Stomach (tissue), 9 donors: ENCODE measurements around the gene CHD1. TPM values are rescaled to one million over a fixed set of nuclear protein-coding genes. Genes with fewer than 3 reads are reported as not detected.
"Not testable (repeated sequence)": the region's sequence is repeated elsewhere in the genome, so short reads cannot be mapped to it uniquely, and the experiment has no call there.

ENCODE experiments used
- DNase-seq, 2 donors: peaks; one replicate each; pipeline versions ENCODE4 v3.0.0 to v3.0.0-alpha.2; 2013 to 2019
- H3K27ac ChIP-seq, 5 donors: fragments of 200-600 bp in 4 of 5; sonication (generic) in 4 of 5; one replicate each; pipeline ENCODE4 v1.5.1; 2013 to 2019; ENCODE audit warnings: mild to moderate bottlenecking in 1 of 5, moderate library complexity in 1 of 5
- H3K27me3 ChIP-seq, 3 donors: fragments of 200-600 bp; sonication (generic); one replicate each; pipeline ENCODE4 v1.5.1; 2017 to 2019; ENCODE audit warnings: mixed run types in 1 of 3
- H3K36me3 ChIP-seq, 4 donors: fragments of 200-600 bp; sonication (generic); 1 replicate in 3 of 4; 2 replicates in 1 of 4; pipeline ENCODE4 v1.5.1; 2016 to 2019
- H3K4me1 ChIP-seq, 4 donors: fragments of 200-600 bp; sonication (generic); one replicate each; pipeline ENCODE4 v1.5.1; 2016 to 2019
- H3K4me3 ChIP-seq, 4 donors: fragments of 200-600 bp; sonication (generic) in 3 of 4; one replicate each; pipeline ENCODE4 v1.5.1; 2016 to 2019; ENCODE audit warnings: mild to moderate bottlenecking in 1 of 4
- H3K9me3 ChIP-seq, 4 donors: fragments of 200-600 bp; sonication (generic); one replicate each; pipeline ENCODE4 v1.5.1; 2016 to 2019
- CTCF ChIP-seq, 7 experiments: fragments of 450-650 bp in 4 of 7; fragments of 200-600 bp in 3 of 7; sonication (generic) in 3 of 7; IDR thresholded peaks; one replicate each; pipeline ENCODE4 v1.5.1; 2016 to 2019; ENCODE audit warnings: antibody characterized with exemption in 7 of 7, control low read depth in 2 of 7, mild to moderate bottlenecking in 1 of 7
- EP300 ChIP-seq: sonication (generic); formaldehyde crosslinking; IDR thresholded peaks from one replicate; pipeline ENCODE4 v1.6.1; 2017; ENCODE audit warnings: antibody characterized with exemption
- POLR2A ChIP-seq, 4 donors: fragments of 450-650 bp; IDR thresholded peaks; one replicate each; pipeline ENCODE4 v1.6.1; 2016; ENCODE audit warnings: antibody characterized with exemption in 4 of 4, control low read depth in 2 of 4, mild to moderate bottlenecking in 1 of 4, moderate library complexity in 1 of 4
- POLR2AphosphoS5 ChIP-seq, 3 donors: sonication (generic); formaldehyde crosslinking; IDR thresholded peaks; one replicate each; pipeline ENCODE4 v1.6.1; 2016; ENCODE audit warnings: antibody characterized with exemption in 3 of 3
- WGBS, 5 donors: extraction: QIAGEN DNeasy Blood & Tissue Kit in 3 of 5; methylation state at CpG; one replicate each; pipeline versions ENCODE4 v1.1.5 to v1.1.7; 2013 to 2018; 5-methylcytosine and 5-hydroxymethylcytosine counted together
- intact Hi-C: fragments of 100-400 bp; cut with DNase I; formaldehyde crosslinking; loops from one replicate; pipeline ENCODE4 v1.15.1; 2023; ENCODE audit warnings: low total_unique reads
- polyA plus RNA-seq, 3 donors: library from polyadenylated mRNA; stranded (reverse); fragments of 200-250 nt; gene quantifications; one replicate each; pipeline ENCODE4 v1.2.3, GENCODE V29; 2013
- total RNA-seq, 5 donors: library from RNA; depleted of rRNA; stranded (reverse); fragments of >200 nt; gene quantifications; one replicate each; pipeline versions ENCODE4 v1.1.0 to v1.2.3, GENCODE V29; 2014 to 2016
- donor health status: healthy with polysubstance abuse.
- donor health status: Bipolar disorder and iron deficiency.
- donor health status: healthy.

CHD1 gene
- total and polyA plus RNA-seq, 8 donors: 8.0 to 119 (median 36.2) TPM

- H3K4me3 ChIP-seq: no peak overlapping the region
- intact Hi-C loops: no loop called here
- no peak overlapping the region for H3K27ac ChIP-seq
- WGBS, 5 donors: 91 to 95% (median 95%) methylated on average over 3 of the region's 3 CpGs
- peaks cover 0 to 8% (median 3%) of the 10 kb centered on the region in 4 donors for H3K9me3 ChIP-seq
- no peaks in the 10 kb centered on the region for H3K36me3 ChIP-seq
- H3K4me1 ChIP-seq: no peaks in the 10 kb centered on the region
- no peaks in the 10 kb centered on the region for H3K27me3 ChIP-seq
- no peak for DNase-seq
- TF ChIP-seq EP300: no peak
- no peak for TF ChIP-seq CTCF (IDR thresholded peaks at IDR 0.05)
- TF ChIP-seq POLR2AphosphoS5 (IDR thresholded peaks at IDR 0.05): no peak
- no peak for TF ChIP-seq POLR2A (IDR thresholded peaks at IDR 0.05)
Observed at GRCh38 chr5:98961665-98962344, 33.0 kb upstream of the CHD1 start.

- Histone ChIP-seq H3K27me3 (no peaks in the 10 kb centered on the region), H3K4me1 (no peaks in the 10 kb centered on the region), H3K27ac (no peak overlapping the region), H3K9me3 (no peaks in the 10 kb centered on the region), H3K4me3 (no peak overlapping the region), H3K36me3 (no peaks in the 10 kb centered on the region)
- WGBS, 5 donors: 55 to 69% (median 58%) methylated on average over 2 of the region's 2 CpGs
- intact Hi-C loops: no loop called here
- TF ChIP-seq POLR2A (IDR thresholded peaks at IDR 0.05) (no peak), EP300 (no peak), CTCF (IDR thresholded peaks at IDR 0.05) (no peak), POLR2AphosphoS5 (IDR thresholded peaks at IDR 0.05) (no peak)
- DNase-seq: no peak
Observed at GRCh38 chr5:98957307-98957706, 28.5 kb upstream of the CHD1 start.

DNA sequence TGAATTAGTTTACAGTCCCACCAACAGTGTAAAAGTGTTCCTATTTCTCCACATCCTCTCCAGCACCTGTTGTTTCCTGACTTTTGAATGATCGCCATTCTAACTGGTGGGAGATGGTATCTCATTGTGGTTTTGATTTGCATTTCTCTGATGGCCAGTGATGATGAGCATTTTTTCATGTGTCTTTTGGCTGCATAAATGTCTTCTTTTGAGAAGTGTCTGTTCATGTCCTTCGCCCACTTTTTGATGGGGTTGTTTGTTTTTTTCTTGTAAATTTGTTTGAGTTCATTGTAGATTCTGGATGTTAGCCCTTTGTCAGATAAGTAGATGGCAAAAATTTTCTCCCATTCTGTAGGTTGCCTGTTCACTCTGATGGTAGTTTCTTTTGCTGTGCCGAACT, 27.1 kb upstream of the CHD1 start:
- H3K27ac ChIP-seq, DNase-seq, H3K4me1 ChIP-seq, H3K36me3 ChIP-seq, H3K27me3 ChIP-seq, H3K4me3 ChIP-seq, H3K9me3 ChIP-seq, intact Hi-C loops: not testable (repeated sequence)
- 85 to 95% (median 93%) methylated on average over 2 to 3 of the region's 3 CpGs for WGBS, 5 donors

- H3K36me3 ChIP-seq, intact Hi-C loops, H3K27ac ChIP-seq, DNase-seq, H3K4me3 ChIP-seq, H3K4me1 ChIP-seq, H3K9me3 ChIP-seq, H3K27me3 ChIP-seq: not testable (repeated sequence)
- 84 to 100% (median 96%) methylated on average over 1 to 2 of the region's 2 CpGs for WGBS, 5 donors
Observed at GRCh38 chr5:98955471-98955870, 26.7 kb upstream of the CHD1 start.

DNA sequence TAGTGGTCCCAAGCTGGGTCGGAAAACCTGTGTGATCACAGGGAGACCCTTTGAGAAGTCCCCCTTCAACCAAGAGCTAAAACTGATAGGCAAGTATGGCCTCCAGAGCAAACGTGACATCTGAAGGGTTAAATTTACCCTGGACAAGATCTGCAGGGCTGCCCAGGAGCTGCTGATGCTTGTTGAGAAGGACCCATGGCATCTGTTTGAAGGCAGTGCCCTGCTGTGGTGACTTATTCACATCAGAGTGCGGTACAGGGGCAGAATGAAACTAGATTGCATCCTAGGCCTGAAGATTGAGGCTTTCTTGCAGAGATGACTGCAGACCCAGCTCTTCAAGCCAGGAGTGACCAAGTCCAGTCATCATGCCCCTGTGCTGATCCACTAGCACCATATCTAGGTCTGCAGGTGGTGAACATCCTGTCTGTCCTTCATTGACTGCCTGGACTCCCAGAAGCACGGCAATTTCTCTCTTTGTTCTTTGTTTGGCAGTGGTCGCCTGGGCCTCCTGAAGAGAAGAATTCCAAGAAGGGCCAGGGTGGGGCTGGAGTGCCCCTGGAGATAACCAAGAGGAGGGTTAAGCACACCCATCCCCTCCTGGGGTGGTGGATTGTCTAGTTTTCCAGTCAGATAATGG, 25.7 kb upstream of the CHD1 start:
- WGBS, 5 donors: 64 to 90% (median 76%) methylated on average over 4 to 5 of the region's 5 CpGs
- no peak overlapping the region for H3K4me3 ChIP-seq
- DNase-seq: no peak

More for the DNA sequence above, 25.7 kb upstream of the CHD1 start:
- no peak overlapping the region for H3K27ac ChIP-seq
- H3K9me3 ChIP-seq: no peaks in the 10 kb centered on the region
- H3K4me1 ChIP-seq: no peaks in the 10 kb centered on the region
- TF ChIP-seq CTCF (IDR thresholded peaks at IDR 0.05) (no peak), POLR2A (IDR thresholded peaks at IDR 0.05) (no peak), POLR2AphosphoS5 (IDR thresholded peaks at IDR 0.05) (no peak), EP300 (no peak)
- intact Hi-C loops: no loop called here
- H3K36me3 ChIP-seq: no peaks in the 10 kb centered on the region
- H3K27me3 ChIP-seq: no peaks in the 10 kb centered on the region
